Upper lobe of left lung (tissue), 6 donors: ENCODE measurements around the gene CDC37L1. TPM values are rescaled to one million over a fixed set of nuclear protein-coding genes. Genes with fewer than 3 reads are reported as not detected.

Experiments
- ATAC-seq, 2 donors: fragments of 200-7000 bp; cut with Tn5 transposase; one replicate each; pipeline ENCODE4 v1.9.1; 2022; ENCODE audit warnings: mild to moderate bottlenecking in 2 of 2, moderate library complexity in 2 of 2; ENCODE audit not compliant: low FRiP score in 2 of 2
- DNase-seq, 2 donors: peaks; one replicate each; pipeline ENCODE4 v3.0.0-alpha.2; 2019 to 2020
- H3K27ac ChIP-seq, 4 donors: fragments of 200-600 bp; sonication (generic); one replicate each; pipeline ENCODE4 v1.5.1; 2016 to 2019
- H3K27me3 ChIP-seq, 4 donors: fragments of 200-600 bp; sonication (generic); one replicate each; pipeline ENCODE4 v1.5.1; 2017 to 2019
- H3K36me3 ChIP-seq, 4 donors: fragments of 200-600 bp; sonication (generic); one replicate each; pipeline ENCODE4 v1.5.1; 2016 to 2019
- H3K4me1 ChIP-seq, 4 donors: fragments of 200-600 bp; sonication (generic); one replicate each; pipeline ENCODE4 v1.5.1; 2018 to 2019
- H3K4me3 ChIP-seq, 4 donors: fragments of 200-600 bp; sonication (generic); one replicate each; pipeline ENCODE4 v1.5.1; 2017 to 2019; ENCODE audit warnings: mild to moderate bottlenecking in 2 of 4, moderate library complexity in 1 of 4
- H3K9me3 ChIP-seq, 4 donors: fragments of 200-600 bp; sonication (generic); one replicate each; pipeline ENCODE4 v1.5.1; 2018 to 2019
- EP300 ChIP-seq, 4 donors: sonication (generic); formaldehyde crosslinking; IDR thresholded peaks; one replicate each; pipeline ENCODE4 v1.5.1; 2017; ENCODE audit warnings: antibody characterized with exemption in 4 of 4, control low read depth in 2 of 4
- POLR2A ChIP-seq, 4 donors: fragments of 450-650 bp; IDR thresholded peaks; one replicate each; pipeline ENCODE4 v1.5.1; 2016 to 2017; ENCODE audit warnings: antibody characterized with exemption in 4 of 4, mild to moderate bottlenecking in 2 of 4
- POLR2AphosphoS5 ChIP-seq, 2 donors: sonication (generic); formaldehyde crosslinking; IDR thresholded peaks; one replicate each; pipeline ENCODE4 v1.5.1; 2017; ENCODE audit warnings: antibody characterized with exemption in 2 of 2
- WGBS, 2 donors: methylation state at CpG; one replicate each; pipeline ENCODE4 v1.1.5; 2017 to 2018; 5-methylcytosine and 5-hydroxymethylcytosine counted together
- total RNA-seq, 6 donors: library from RNA; depleted of rRNA in 4 of 6; stranded (reverse); fragments of >200 nt in 4 of 6; gene quantifications; one replicate each; pipeline versions ENCODE4 v1.1.0 to v1.2.1, GENCODE V29; 2016 to 2021
- TF ChIP-seq, protein P1 (sequence below), 6 experiments: fragments of 450-650 bp in 4 of 6; fragments of 200-600 bp in 2 of 6; sonication (generic) in 2 of 6; IDR thresholded peaks; one replicate each; pipeline ENCODE4 v1.5.1; 2016 to 2019; ENCODE audit warnings: antibody characterized with exemption in 6 of 6
- donor health status: DM: no; HTN: no; CAD: no; lungs with moderate emphysema.
- donor health status: DM: no; HTN: yes; CAD: no; lungs with severe emphysema.

Gene CDC37L1
- total RNA-seq, 6 donors from 2014 or later, result 8.1 to 38.8 (median 18.2) TPM

DNA sequence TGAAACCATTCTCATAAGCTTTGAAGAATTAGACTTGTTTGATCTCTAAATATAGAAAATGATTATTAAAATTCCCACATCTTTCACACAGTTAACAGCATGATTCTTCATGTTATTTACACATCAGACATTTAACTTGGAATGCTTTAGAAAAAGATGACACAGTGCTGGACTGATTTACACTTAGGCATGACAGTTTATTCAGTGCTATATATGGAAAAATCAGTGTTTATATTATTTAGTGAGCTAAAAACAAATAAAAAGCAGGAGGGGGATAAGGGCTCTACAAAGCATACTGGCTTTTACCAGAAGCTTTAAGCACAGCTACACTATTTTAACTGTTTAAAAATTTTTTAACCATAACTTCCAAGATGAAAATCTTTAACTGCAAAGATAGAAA, 30.0 kb downstream of the CDC37L1 start:
- no peaks in the 10 kb centered on the region for H3K27me3 ChIP-seq
- no peaks in the 10 kb centered on the region for H3K4me1 ChIP-seq
- peaks cover 0 to 63% (median 2%) of the 10 kb centered on the region in 4 donors for H3K36me3 ChIP-seq
- ATAC-seq, result no peak
- H3K27ac ChIP-seq, result no peak overlapping the region
- no peak overlapping the region for H3K4me3 ChIP-seq
- H3K9me3 ChIP-seq, result no peaks in the 10 kb centered on the region
- no peak for TF ChIP-seq POLR2AphosphoS5 (IDR thresholded peaks at IDR 0.05)
- TF ChIP-seq EP300 (IDR thresholded peaks at IDR 0.05), result no peak
- no peak for TF ChIP-seq POLR2A (IDR thresholded peaks at IDR 0.05)
- TF ChIP-seq, protein P1, sequence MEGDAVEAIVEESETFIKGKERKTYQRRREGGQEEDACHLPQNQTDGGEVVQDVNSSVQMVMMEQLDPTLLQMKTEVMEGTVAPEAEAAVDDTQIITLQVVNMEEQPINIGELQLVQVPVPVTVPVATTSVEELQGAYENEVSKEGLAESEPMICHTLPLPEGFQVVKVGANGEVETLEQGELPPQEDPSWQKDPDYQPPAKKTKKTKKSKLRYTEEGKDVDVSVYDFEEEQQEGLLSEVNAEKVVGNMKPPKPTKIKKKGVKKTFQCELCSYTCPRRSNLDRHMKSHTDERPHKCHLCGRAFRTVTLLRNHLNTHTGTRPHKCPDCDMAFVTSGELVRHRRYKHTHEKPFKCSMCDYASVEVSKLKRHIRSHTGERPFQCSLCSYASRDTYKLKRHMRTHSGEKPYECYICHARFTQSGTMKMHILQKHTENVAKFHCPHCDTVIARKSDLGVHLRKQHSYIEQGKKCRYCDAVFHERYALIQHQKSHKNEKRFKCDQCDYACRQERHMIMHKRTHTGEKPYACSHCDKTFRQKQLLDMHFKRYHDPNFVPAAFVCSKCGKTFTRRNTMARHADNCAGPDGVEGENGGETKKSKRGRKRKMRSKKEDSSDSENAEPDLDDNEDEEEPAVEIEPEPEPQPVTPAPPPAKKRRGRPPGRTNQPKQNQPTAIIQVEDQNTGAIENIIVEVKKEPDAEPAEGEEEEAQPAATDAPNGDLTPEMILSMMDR (IDR thresholded peaks at IDR 0.05), result no peak
- DNase-seq, result no peak

DNA sequence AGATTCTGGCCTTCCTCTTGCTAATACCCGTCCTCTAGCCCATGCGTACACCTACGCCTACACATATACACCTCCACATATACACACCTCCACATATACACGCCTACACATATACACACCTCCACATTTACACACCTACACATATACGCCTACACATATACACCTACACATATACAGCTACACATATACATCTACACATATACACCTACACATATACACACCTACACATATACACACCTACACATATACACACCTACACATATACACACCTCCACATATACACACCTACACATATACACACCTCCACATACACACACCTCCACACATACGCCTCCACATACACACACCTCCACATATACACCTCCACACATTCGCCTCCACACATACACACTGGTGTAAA, 34.5 kb downstream of the CDC37L1 start:
- H3K27ac ChIP-seq, result no peak overlapping the region
- H3K9me3 ChIP-seq, result no peaks in the 10 kb centered on the region
- peak; percentile 56 to 86 for ATAC-seq
- no peaks in the 10 kb centered on the region for H3K27me3 ChIP-seq
- DNase-seq, result no peak
- peaks cover 17 to 76% (median 38%) of the 10 kb centered on the region in 4 donors for H3K36me3 ChIP-seq
- 65 to 73% methylated on average over 7 of the region's 7 CpGs for WGBS, 2 donors
- H3K4me1 ChIP-seq, result no peaks in the 10 kb centered on the region
- no peak for TF ChIP-seq POLR2AphosphoS5 (IDR thresholded peaks at IDR 0.05)
- no peak overlapping the region for H3K4me3 ChIP-seq

DNA sequence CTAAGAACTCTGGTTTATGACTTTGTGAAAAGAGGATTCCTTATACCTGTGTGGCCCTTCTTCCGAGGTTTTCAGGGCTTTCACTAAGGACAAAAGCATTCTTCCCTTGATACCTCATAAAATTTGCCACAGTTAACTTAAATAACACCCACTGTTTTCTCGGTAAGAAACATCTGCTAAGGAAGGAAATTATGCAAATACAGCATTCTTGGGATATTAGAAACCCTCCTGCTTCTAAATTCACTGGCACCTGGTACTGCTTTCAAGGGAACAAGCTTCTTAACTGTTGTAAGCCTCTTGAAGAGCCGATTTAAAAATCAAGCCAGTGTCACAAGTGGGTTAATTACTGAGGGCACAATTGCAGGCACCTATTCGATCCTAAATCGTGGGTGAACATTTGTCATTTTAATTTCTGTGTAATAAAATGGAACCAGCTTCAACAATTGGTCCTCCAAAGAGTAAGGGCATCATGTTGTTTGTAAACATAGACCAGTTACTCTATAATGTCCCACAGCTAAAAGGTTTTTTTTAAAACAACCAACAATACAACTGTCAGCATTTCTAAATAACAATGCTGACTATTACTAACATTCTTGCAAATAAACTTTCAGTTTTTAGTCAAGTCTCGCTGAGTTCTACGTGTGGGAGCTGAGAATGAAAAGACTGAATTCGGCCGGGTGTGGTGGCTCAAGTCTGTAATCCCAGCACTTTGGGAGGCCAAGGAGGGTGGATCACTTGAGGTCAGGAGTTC, 35.1 kb downstream of the CDC37L1 start:
- ATAC-seq (no peak), DNase-seq (no peak)
- Histone ChIP-seq H3K27ac (no peak overlapping the region), H3K36me3 (peaks cover 18 to 77% (median 43%) of the 10 kb centered on the region in 4 donors), H3K4me1 (no peaks in the 10 kb centered on the region), H3K4me3 (no peak overlapping the region), H3K9me3 (no peaks in the 10 kb centered on the region), H3K27me3 (no peaks in the 10 kb centered on the region)
- 83 to 84% methylated on average over 9 of the region's 9 CpGs for WGBS, 2 donors
- TF ChIP-seq POLR2A (IDR thresholded peaks at IDR 0.05), result no peak
- no peak for TF ChIP-seq EP300 (IDR thresholded peaks at IDR 0.05)
- no peak for TF ChIP-seq POLR2AphosphoS5 (IDR thresholded peaks at IDR 0.05)
- TF ChIP-seq, protein P1 (IDR thresholded peaks at IDR 0.05), result no peak

DNA sequence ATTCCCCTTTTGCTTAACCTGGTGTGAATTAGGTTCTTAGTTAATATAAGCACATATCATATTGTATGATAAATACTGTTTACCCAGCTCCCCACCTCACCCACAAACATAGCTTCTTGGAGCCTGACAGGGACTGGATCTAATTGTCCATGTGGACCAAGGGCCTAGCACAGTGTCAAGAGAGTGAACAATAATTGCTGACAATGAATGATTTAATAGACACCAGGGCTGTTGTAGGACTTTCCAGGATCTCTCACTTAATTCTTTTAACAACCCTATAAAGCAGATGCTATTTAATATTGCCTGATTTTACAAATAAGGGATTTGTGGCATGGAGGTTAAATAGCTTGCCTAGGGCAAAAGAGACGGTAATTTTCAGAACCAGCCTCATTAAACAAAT, 36.8 kb downstream of the CDC37L1 start:
- no peaks in the 10 kb centered on the region for H3K4me1 ChIP-seq
- 96 to 97% methylated on average over 1 of the region's 1 CpG for WGBS, 2 donors
- H3K27me3 ChIP-seq, result no peaks in the 10 kb centered on the region
- TF ChIP-seq POLR2AphosphoS5 (IDR thresholded peaks at IDR 0.05) (no peak), EP300 (IDR thresholded peaks at IDR 0.05) (no peak), POLR2A (IDR thresholded peaks at IDR 0.05) (no peak)
- TF ChIP-seq, protein P1 (IDR thresholded peaks at IDR 0.05), result no peak
- peaks cover 18 to 75% (median 44%) of the 10 kb centered on the region in 4 donors for H3K36me3 ChIP-seq
- no peak overlapping the region for H3K4me3 ChIP-seq
- no peak for DNase-seq
- H3K27ac ChIP-seq, result no peak overlapping the region
- no peak for ATAC-seq
- H3K9me3 ChIP-seq, result no peaks in the 10 kb centered on the region

DNA sequence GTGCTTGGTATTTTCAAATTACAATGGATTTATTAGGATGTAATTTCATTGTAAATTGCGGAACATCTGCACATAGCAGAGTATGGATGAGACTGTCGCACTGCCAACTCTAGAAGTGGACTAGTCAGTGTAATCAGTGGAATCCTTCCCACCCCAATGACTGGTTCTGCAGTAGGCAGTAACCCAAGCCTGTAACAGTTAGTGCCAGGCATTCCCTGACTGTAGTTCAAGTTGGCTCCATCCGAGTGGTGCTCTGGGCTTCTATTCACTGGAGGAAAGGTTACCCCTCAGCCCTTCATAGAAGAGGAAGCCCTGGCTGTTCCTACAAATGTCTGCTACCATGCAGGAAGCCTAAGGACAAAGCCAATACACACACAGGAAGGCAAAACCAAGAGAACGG, 38.4 kb downstream of the CDC37L1 start:
- Histone ChIP-seq H3K4me1 (no peaks in the 10 kb centered on the region), H3K27me3 (no peaks in the 10 kb centered on the region), H3K36me3 (peaks cover 23 to 76% (median 50%) of the 10 kb centered on the region in 4 donors), H3K4me3 (no peak overlapping the region), H3K9me3 (no peaks in the 10 kb centered on the region), H3K27ac (no peak overlapping the region)
- DNase-seq (no peak), ATAC-seq (no peak)
- TF ChIP-seq, protein P1 (IDR thresholded peaks at IDR 0.05), result no peak
- TF ChIP-seq POLR2A (IDR thresholded peaks at IDR 0.05), result no peak
- TF ChIP-seq EP300 (IDR thresholded peaks at IDR 0.05), result no peak
- no peak for TF ChIP-seq POLR2AphosphoS5 (IDR thresholded peaks at IDR 0.05)
- WGBS, 2 donors, result 93 to 97% methylated on average over 3 to 4 of the region's 4 CpGs
